Right cardiac atrium (tissue), 5 donors: ENCODE data around the gene NPBWR2. TPM values are rescaled to one million over a fixed set of nuclear protein-coding genes. Genes with fewer than 3 reads are reported as not detected.

ENCODE experiments used
- ATAC-seq, 2 donors: fragments of 200-7000 bp; cut with Tn5 transposase; one replicate each; pipeline versions ENCODE4 v1.8.0 to v1.9.1; 2020; ENCODE audit warnings: moderate library complexity in 2 of 2, mild to moderate bottlenecking in 1 of 2
- DNase-seq, 3 donors: peaks; one replicate each; pipeline ENCODE4 v3.0.0-alpha.2; 2020
- H3K27ac ChIP-seq: one replicate; pipeline ENCODE4 v1.5.1; 2013; ENCODE audit warnings: mild to moderate bottlenecking, low read length, control low read depth, moderate library complexity
- H3K27me3 ChIP-seq: one replicate; pipeline ENCODE4 v1.6.1; 2013; ENCODE audit not compliant: control insufficient read depth, insufficient read depth
- H3K4me1 ChIP-seq: one replicate; pipeline ENCODE4 v1.6.1; 2013; ENCODE audit warnings: low read length; ENCODE audit not compliant: control insufficient read depth, insufficient read depth
- H3K4me3 ChIP-seq: one replicate; pipeline ENCODE4 v1.5.1; 2013; ENCODE audit warnings: low read length, control low read depth
- H3K9me3 ChIP-seq: one replicate; pipeline ENCODE4 v1.6.1; 2013; ENCODE audit warnings: low read length; ENCODE audit not compliant: control insufficient read depth
- WGBS: extraction: QIAGEN DNeasy Blood & Tissue Kit; methylation state at CpG from one replicate; pipeline ENCODE4 v1.1.7; 2013; 5-methylcytosine and 5-hydroxymethylcytosine counted together
- intact Hi-C, 4 donors: fragments of 100-400 bp; cut with DNase I; formaldehyde crosslinking; loops; one replicate each; pipeline versions ENCODE4 v1.11.0 to v1.14.0; 2022 to 2023
- long read RNA-seq, 4 donors: library from polyadenylated mRNA; unstranded; transcript quantifications; one replicate each; pipeline ENCODE4 v2.0.0, GENCODE V29; 2020 to 2021
- polyA plus RNA-seq: library from polyadenylated mRNA; stranded (reverse); fragments of 200-250 nt; gene quantifications from one replicate; pipeline ENCODE4 v1.2.3, GENCODE V29; 2013
- total RNA-seq, 4 donors: library from RNA; stranded (reverse); fragmentation: NEBNext Ultra II Directional; extraction: Animal tissue kit (Norgen Biotek cat#: 25700); gene quantifications; one replicate each; pipeline ENCODE4 v1.2.1, GENCODE V29; 2021
- donor health status: healthy with polysubstance abuse.
- donor health status: DM: no; HTN: yes; CAD: no.
- donor health status: DM: no; HTN: no; CAD: no.
- donor health status: DM: no; HTN: yes; CAD: no; lungs with severe emphysema.
- donor health status: DM: yes; HTN: yes; CAD: no.

The NPBWR2 gene, protein sequence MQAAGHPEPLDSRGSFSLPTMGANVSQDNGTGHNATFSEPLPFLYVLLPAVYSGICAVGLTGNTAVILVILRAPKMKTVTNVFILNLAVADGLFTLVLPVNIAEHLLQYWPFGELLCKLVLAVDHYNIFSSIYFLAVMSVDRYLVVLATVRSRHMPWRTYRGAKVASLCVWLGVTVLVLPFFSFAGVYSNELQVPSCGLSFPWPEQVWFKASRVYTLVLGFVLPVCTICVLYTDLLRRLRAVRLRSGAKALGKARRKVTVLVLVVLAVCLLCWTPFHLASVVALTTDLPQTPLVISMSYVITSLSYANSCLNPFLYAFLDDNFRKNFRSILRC
- total RNA-seq: not detected
- polyA plus RNA-seq: not detected
- long read RNA-seq, donor 1: 0 reads
- long read RNA-seq, donor 2: 0 reads
- long read RNA-seq, donor 3: 0 reads
- long read RNA-seq, donor 4: 0 reads

DNA sequence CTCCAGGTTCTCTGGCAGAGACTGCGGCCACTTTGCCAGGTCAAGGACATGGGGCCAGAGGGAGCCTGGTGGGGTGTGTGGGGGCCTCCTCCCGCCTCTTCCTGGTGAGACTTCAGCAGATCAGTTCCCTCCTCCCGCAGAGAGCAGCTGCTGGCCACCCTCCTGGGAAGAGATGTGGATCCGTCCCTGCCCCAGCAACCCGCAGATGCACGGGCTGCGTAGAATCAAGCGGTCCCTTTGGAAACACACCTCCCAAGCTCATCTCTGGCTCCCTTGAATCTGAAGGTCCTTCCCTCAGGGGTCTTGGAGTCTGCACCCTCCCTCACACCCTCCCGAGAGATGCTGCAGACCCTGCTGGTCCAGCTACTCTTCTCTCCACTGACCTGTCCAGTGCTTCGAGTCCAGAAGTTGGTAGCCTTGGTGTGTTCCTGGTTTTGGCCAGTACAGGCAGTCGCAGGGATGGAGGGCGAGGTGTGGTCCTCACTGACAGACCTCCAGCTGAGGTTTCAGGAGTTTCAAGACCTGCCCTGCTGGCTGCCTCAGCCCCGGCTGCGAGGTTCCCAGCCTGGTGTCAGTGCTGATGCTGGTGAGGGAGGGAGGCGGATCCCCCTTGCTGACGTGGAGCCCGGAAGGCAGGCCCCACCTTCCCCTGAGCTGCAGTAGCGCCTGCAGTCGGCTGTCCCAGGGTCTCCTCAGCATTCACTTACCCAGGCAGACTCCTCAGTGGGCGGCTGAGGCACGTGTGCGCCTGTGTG is at the start of gene NPBWR2:
Gene NPBWR2 (minus strand): TSS at position 585 of the 755 bp plus-strand sequence. CDS start 734 bp downstream, outside the sequence.
- H3K9me3 ChIP-seq: no peaks in the 10 kb centered on the region
- no peak within 1 kb of the TSS for H3K4me3 ChIP-seq
- DNase-seq: peak; percentile 7 to 35 (median 20)
- ATAC-seq: no peak
- H3K27me3 ChIP-seq: no peaks in the 10 kb centered on the region
- 54% methylated on average over 22 of the region's 22 CpGs for WGBS
- intact Hi-C loops: no loop called here
- no peaks in the 10 kb centered on the region for H3K4me1 ChIP-seq
- no peak within 1 kb of the TSS for H3K27ac ChIP-seq

DNA sequence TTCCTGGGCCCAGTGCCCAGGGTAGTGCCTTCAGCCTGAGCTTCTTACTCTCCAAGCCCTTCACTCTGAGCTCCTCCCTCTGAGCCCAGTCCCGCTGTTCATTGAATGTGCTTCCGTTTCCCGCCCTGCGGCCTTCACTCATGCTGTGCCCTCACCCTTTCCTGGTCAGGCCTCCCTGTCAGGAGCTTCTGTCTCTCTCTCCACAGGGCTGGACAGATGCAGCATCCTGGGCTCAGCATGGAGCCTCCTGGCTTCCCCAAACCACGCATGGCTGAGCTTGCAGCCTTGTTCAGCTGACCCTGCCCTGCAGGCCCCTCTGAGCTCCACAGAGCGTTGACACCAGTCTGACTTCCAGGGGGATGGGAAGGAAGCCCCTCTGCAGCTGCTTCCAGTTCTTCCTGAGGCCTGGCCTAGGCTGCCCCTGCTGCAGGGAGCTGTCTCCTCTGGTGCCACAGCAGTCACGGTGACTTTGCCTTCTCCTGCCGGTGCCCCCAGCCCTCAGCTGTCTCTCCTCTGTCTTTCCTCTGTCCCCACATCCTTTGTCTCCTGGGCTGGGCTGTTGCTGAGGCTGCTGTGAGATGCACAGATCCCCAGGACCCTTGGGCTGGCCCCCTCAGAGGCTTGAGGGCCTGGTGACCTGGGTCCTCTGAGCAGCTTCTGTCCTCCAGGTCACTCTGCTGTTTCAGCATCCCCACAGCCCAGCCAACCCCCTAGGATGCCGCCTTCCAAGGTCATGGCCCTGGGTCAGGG is 48.9 kb upstream of the NPBWR2 start:
- intact Hi-C loops: no loop called here
- H3K9me3 ChIP-seq: no peaks in the 10 kb centered on the region
- DNase-seq (peak in 2 of 3 donors; percentile 17 to 39), ATAC-seq (no peak)
- no peak overlapping the region for H3K27ac ChIP-seq
- H3K4me3 ChIP-seq: no peak overlapping the region
- 49% methylated on average over 9 of the region's 9 CpGs for WGBS
- no peaks in the 10 kb centered on the region for H3K27me3 ChIP-seq
- H3K4me1 ChIP-seq: no peaks in the 10 kb centered on the region

DNA sequence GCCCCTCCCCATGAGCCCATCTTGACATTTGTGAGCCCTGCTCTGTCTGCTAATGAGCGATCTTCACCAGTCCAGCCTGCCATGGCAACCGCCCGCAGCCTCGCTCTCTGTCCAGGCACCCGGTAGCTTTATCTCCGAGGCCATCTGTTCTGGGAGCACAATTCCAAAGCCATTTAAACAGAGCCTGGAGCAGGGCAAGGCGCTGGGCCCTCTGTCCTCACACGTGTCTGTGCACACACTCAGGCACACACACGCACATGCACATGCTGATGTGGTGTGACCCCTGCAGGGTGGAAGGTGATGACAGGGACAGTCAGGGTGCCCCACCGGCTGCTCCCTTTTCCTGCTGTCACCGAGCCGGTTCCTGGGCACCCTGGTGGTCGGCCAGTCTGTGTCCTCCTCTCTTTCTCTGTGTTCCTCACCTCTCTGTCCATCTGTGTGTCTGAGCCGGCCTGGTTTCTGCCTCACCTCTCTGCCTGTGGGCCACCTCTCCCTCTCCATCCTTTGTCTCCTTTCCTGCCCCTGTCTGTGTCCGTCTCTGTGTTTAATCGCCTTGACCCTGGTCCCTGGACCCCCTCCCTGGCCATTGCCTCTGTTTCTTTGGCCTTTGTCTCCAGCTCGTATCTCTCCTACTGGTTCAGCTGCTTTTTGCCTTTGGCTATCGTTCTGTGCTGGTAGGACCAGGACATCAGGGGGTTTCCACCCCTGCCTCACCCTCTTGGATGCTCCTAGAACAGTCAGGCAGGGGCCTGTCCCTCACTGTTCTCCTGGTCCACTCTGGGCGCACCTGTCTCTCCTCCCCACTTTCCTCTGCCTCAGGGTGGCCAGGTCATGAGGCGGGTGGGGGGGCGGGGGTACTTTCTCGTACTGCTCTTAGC is 48.1 kb upstream of the NPBWR2 start:
- Histone ChIP-seq H3K27ac (no peak overlapping the region), H3K27me3 (no peaks in the 10 kb centered on the region), H3K4me3 (no peak overlapping the region), H3K9me3 (no peaks in the 10 kb centered on the region), H3K4me1 (no peaks in the 10 kb centered on the region)
- no peak for ATAC-seq
- WGBS: 65% methylated on average over 22 of the region's 22 CpGs
- DNase-seq: peak in 2 of 3 donors; percentile 28 to 38
- intact Hi-C loops: no loop called here

DNA sequence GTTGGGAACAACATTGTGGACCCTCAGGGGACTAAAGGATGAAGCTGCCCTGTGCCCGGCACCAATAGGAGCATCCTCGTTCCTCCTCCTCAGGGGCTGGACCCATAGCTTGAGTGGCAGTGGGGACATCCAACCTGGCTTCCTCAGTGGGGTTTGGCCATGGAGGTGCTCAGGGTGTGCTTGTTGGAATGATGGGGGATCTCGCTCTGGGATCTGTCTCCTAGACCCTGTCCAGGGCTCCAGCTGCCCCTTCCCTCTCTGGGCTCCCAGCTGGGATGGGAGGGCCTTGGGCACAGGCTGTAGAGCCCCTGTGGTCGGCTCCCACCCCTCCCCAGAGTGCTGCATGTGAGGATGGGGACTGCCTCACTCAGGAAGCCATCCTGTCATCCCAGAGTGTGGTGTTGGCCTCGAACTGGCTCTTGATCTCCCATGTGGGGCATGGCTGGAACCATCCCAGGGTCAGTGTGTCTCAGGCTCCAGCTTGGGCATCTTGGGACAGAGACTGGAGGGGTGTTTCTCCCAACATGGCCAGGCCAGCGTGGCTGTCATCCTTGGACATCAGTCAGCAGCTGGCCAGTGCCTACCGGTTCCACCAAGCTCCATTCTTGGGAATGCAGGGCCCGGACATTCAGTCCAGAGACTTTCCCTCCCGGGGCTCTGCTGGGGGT is 47.4 kb upstream of the NPBWR2 start:
- Histone ChIP-seq H3K27me3 (no peaks in the 10 kb centered on the region), H3K4me3 (no peak overlapping the region)
- WGBS: 66% methylated on average over 9 of the region's 9 CpGs

DNA sequence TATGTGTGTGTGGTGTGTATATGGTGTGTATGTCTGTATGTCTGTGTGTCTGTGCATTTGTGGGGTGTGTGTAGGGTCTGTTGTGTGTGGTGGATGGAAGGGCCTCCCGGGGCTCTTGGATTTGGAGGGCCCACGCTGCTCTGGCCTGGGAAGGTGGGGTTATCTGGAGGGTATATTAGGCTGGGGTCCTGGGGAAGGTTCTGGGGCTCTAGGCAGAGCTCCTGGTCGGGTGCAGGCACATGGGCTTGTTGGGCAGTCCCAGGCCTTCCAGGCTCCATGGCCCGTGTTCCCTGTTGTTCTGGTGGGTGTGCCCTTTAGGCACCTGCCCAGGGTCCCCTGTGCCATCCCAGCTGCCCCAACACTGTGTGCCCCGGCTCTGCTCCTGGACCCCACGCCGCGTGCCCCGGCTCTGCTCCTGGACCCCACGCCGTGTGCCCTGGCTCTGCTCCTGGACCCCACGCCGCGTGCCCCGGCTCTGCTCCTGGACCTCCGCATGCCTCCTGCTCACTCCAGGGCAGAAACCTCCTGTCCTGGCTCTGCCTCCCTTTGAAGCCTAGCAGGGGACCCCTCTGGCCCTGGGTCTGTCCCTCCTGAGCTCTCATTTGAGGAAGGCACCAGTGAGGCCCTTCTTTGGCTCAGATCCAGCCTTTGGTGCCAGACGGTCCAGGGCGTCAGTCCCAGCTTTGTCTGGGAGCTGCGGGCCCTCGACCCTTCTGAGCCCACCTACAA is 46.7 kb upstream of the NPBWR2 start:
- no peaks in the 10 kb centered on the region for H3K9me3 ChIP-seq
- DNase-seq: peak in 2 of 3 donors; percentile 20 to 43
- no peak overlapping the region for H3K27ac ChIP-seq
- ATAC-seq: no peak
- no peaks in the 10 kb centered on the region for H3K4me1 ChIP-seq
- 83% methylated on average over 20 of the region's 20 CpGs for WGBS
- no peaks in the 10 kb centered on the region for H3K27me3 ChIP-seq
- H3K4me3 ChIP-seq: no peak overlapping the region
- intact Hi-C loops: no loop called here

More for the DNA sequence above, 47.4 kb upstream of the NPBWR2 start:
- Histone ChIP-seq H3K9me3 (no peaks in the 10 kb centered on the region), H3K27ac (no peak overlapping the region), H3K4me1 (no peaks in the 10 kb centered on the region)
- ATAC-seq: no peak
- intact Hi-C loops: no loop called here
- DNase-seq: peak in 1 of 3 donors; percentile 42

DNA sequence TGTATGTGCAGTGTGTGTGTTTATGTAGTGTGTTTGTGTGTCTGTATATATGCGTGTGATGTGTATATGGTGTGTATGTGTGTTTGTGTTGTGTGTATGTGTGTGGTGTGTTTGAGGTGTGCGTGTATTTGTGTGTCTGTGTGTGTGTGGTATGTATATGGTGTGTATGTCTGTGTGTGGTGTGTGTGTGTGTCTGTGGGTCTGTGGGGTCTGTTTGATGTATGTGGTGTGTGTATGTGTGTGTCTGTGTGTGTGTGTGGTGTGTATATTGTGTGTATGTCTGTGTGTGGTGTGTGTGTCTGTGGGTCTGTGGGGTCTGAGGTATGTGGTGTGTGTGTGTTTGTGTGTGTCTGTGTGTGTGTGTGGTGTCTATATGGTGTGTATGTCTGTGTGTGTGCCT is 46.0 kb upstream of the NPBWR2 start:
- no peak for ATAC-seq
- no peaks in the 10 kb centered on the region for H3K9me3 ChIP-seq
- H3K27me3 ChIP-seq: no peaks in the 10 kb centered on the region
- WGBS: 73% methylated on average over 2 of the region's 2 CpGs
- intact Hi-C loops: no loop called here
- DNase-seq: no peak
- no peak overlapping the region for H3K27ac ChIP-seq
- no peaks in the 10 kb centered on the region for H3K4me1 ChIP-seq
- H3K4me3 ChIP-seq: no peak overlapping the region

DNA sequence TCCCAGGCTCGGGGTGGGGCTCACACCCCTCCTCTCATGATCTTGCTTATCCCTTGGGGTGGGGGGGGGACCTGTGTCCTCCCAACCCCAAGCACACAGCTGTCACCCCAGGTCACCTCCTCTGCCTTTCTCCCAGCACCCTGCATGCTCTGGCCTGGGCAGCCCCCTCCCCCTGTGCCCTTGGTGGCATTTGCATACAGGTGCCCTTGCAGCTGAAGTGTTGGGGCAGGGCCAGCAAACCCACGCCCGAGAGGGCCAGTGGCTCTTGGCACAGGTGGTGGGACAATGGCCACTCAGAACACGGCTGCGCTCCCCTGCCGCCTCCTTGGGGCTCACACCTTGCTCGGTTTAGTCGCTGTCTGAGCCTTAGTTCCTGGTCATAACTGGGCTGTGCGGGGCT is 45.5 kb upstream of the NPBWR2 start:
- no peaks in the 10 kb centered on the region for H3K27me3 ChIP-seq
- intact Hi-C loops: no loop called here
- ATAC-seq (no peak), DNase-seq (peak in 2 of 3 donors; percentile 30 to 42)
- H3K4me1 ChIP-seq: no peaks in the 10 kb centered on the region
- no peak overlapping the region for H3K27ac ChIP-seq
- no peaks in the 10 kb centered on the region for H3K9me3 ChIP-seq
- WGBS: 81% methylated on average over 9 of the region's 9 CpGs
- no peak overlapping the region for H3K4me3 ChIP-seq

DNA sequence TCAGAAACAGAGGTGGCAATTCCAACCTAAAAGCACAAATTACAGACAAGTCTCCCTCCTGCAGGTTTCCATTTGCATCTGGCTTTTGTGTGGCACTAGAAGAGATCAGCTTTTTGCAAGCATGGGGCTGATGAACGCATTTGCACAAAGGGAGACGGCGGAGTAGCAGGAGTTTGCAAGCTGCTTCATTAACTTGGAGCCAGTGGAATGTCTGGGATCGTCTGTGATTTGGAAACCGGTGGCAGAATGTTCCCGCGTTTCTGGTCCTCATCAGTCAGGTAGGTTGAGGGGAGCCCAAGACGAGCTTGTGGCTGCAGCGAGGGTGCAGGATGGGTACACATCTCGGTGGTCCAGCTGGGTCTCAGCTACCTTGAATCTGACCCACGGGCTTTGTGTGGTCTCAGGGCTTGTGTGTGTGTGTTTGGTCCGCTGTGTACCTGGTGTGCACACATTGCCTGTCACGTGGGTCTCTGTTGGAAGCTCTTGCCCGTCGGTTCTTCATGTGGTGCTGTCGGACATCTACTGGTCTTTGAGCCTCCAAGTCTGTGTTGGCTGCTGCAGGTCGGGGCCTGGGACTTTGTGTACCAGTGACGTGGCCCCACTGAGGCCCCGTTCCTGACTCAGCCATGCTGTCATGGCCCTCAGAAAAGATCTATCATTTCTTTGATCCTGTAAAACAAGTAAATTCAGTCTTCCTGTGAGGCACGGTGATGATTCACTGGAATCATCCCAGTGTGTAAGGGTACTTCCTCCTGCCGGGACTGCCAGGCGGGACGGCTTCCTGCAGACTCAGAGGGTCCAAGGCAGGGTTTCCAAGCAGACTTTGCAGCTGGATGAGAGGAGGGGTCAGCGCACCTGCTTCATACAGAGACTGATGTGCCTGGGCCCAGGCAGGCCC is 44.5 kb upstream of the NPBWR2 start:
- no peaks in the 10 kb centered on the region for H3K9me3 ChIP-seq
- intact Hi-C loops: no loop called here
- peak in 2 of 3 donors; percentile 28 to 30 for DNase-seq
- no peak overlapping the region for H3K27ac ChIP-seq
- no peaks in the 10 kb centered on the region for H3K27me3 ChIP-seq
- ATAC-seq: no peak
- no peaks in the 10 kb centered on the region for H3K4me1 ChIP-seq
- 71% methylated on average over 24 of the region's 24 CpGs for WGBS
- no peak overlapping the region for H3K4me3 ChIP-seq
